WTC11 (cell line): ENCODE data around the gene KRTAP10-4.

Source experiments
- IRF2 ChIP-seq: sonication (generic); formaldehyde crosslinking; IDR thresholded peaks from 2 replicates; pipeline ENCODE4 v1.8.0; 2022; ENCODE audit warnings: low read depth, missing genetic modification reagents, borderline replicate concordance
- JUN ChIP-seq: sonication (generic); formaldehyde crosslinking; IDR thresholded peaks from 2 replicates; pipeline ENCODE4 v1.8.0; 2023; ENCODE audit warnings: mild to moderate bottlenecking, missing genetic modification reagents
- SP1 ChIP-seq: sonication (generic); formaldehyde crosslinking; conservative IDR thresholded peaks from 2 replicates; pipeline ENCODE4 v1.8.1; 2022; ENCODE audit warnings: missing genetic modification reagents
- TF ChIP-seq, protein P1 (sequence below): fragments of 200-600 bp; IDR thresholded peaks from 2 replicates; pipeline ENCODE4 v1.8.0; 2022; ENCODE audit warnings: antibody characterized with exemption
- TF ChIP-seq, protein P2 (sequence below): fragments of 250-450 bp; sonication (Bioruptor Pico); IDR thresholded peaks from 2 replicates; pipeline ENCODE4 v1.8.0; 2021; ENCODE audit warnings: mild to moderate bottlenecking
- TF ChIP-seq, protein P3 (sequence below): sonication (generic); formaldehyde crosslinking; IDR thresholded peaks from 2 replicates; pipeline ENCODE4 v1.8.0; 2023; ENCODE audit warnings: missing genetic modification reagents, mild to moderate bottlenecking, borderline replicate concordance
- TF ChIP-seq, protein P4 (sequence below): fragments of 250-450 bp; sonication (Bioruptor Pico); IDR thresholded peaks from 2 replicates; pipeline ENCODE4 v1.9.0; 2021; ENCODE audit warnings: mild to moderate bottlenecking

DNA sequence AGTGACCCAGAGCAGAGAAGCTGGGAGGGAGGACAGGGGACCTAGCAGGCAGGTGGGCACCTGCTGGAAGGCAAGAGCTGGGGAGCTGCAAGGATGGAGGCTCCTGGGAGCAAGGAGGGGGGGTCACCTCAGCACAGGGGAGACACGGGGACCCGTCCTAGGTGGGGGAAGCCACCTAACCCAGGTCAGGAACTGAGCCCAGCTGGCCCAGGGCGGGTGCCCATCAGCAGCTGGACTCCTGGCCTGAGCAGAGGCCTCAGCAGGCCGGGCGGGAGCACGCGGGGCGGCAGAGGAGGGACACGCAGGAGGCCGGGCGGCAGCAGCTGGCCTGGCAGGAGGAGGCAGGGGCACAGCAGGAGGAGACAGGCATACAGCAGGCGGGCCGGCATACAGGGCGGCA, 34.5 kb upstream of the KRTAP10-4 start:
- TF ChIP-seq, protein P1, sequence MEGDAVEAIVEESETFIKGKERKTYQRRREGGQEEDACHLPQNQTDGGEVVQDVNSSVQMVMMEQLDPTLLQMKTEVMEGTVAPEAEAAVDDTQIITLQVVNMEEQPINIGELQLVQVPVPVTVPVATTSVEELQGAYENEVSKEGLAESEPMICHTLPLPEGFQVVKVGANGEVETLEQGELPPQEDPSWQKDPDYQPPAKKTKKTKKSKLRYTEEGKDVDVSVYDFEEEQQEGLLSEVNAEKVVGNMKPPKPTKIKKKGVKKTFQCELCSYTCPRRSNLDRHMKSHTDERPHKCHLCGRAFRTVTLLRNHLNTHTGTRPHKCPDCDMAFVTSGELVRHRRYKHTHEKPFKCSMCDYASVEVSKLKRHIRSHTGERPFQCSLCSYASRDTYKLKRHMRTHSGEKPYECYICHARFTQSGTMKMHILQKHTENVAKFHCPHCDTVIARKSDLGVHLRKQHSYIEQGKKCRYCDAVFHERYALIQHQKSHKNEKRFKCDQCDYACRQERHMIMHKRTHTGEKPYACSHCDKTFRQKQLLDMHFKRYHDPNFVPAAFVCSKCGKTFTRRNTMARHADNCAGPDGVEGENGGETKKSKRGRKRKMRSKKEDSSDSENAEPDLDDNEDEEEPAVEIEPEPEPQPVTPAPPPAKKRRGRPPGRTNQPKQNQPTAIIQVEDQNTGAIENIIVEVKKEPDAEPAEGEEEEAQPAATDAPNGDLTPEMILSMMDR, result no peak
- TF ChIP-seq, protein P2, sequence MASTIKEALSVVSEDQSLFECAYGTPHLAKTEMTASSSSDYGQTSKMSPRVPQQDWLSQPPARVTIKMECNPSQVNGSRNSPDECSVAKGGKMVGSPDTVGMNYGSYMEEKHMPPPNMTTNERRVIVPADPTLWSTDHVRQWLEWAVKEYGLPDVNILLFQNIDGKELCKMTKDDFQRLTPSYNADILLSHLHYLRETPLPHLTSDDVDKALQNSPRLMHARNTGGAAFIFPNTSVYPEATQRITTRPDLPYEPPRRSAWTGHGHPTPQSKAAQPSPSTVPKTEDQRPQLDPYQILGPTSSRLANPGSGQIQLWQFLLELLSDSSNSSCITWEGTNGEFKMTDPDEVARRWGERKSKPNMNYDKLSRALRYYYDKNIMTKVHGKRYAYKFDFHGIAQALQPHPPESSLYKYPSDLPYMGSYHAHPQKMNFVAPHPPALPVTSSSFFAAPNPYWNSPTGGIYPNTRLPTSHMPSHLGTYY (CRISPR knock-in tag), result no peak
- TF ChIP-seq, protein P3, sequence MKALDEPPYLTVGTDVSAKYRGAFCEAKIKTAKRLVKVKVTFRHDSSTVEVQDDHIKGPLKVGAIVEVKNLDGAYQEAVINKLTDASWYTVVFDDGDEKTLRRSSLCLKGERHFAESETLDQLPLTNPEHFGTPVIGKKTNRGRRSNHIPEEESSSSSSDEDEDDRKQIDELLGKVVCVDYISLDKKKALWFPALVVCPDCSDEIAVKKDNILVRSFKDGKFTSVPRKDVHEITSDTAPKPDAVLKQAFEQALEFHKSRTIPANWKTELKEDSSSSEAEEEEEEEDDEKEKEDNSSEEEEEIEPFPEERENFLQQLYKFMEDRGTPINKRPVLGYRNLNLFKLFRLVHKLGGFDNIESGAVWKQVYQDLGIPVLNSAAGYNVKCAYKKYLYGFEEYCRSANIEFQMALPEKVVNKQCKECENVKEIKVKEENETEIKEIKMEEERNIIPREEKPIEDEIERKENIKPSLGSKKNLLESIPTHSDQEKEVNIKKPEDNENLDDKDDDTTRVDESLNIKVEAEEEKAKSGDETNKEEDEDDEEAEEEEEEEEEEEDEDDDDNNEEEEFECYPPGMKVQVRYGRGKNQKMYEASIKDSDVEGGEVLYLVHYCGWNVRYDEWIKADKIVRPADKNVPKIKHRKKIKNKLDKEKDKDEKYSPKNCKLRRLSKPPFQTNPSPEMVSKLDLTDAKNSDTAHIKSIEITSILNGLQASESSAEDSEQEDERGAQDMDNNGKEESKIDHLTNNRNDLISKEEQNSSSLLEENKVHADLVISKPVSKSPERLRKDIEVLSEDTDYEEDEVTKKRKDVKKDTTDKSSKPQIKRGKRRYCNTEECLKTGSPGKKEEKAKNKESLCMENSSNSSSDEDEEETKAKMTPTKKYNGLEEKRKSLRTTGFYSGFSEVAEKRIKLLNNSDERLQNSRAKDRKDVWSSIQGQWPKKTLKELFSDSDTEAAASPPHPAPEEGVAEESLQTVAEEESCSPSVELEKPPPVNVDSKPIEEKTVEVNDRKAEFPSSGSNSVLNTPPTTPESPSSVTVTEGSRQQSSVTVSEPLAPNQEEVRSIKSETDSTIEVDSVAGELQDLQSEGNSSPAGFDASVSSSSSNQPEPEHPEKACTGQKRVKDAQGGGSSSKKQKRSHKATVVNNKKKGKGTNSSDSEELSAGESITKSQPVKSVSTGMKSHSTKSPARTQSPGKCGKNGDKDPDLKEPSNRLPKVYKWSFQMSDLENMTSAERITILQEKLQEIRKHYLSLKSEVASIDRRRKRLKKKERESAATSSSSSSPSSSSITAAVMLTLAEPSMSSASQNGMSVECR (CRISPR knock-in tag), result no peak
- TF ChIP-seq JUN (CRISPR knock-in tag) (no peak), SP1 (CRISPR knock-in tag) (no peak), IRF2 (CRISPR knock-in tag) (no peak)
- TF ChIP-seq, protein P4, sequence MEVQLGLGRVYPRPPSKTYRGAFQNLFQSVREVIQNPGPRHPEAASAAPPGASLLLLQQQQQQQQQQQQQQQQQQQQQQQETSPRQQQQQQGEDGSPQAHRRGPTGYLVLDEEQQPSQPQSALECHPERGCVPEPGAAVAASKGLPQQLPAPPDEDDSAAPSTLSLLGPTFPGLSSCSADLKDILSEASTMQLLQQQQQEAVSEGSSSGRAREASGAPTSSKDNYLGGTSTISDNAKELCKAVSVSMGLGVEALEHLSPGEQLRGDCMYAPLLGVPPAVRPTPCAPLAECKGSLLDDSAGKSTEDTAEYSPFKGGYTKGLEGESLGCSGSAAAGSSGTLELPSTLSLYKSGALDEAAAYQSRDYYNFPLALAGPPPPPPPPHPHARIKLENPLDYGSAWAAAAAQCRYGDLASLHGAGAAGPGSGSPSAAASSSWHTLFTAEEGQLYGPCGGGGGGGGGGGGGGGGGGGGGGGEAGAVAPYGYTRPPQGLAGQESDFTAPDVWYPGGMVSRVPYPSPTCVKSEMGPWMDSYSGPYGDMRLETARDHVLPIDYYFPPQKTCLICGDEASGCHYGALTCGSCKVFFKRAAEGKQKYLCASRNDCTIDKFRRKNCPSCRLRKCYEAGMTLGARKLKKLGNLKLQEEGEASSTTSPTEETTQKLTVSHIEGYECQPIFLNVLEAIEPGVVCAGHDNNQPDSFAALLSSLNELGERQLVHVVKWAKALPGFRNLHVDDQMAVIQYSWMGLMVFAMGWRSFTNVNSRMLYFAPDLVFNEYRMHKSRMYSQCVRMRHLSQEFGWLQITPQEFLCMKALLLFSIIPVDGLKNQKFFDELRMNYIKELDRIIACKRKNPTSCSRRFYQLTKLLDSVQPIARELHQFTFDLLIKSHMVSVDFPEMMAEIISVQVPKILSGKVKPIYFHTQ, result no peak
